GM18870 (cell line): ENCODE data around the gene MIB2.
"Not testable (repeated sequence)": the region's sequence is repeated elsewhere in the genome, so short reads cannot be mapped to it uniquely, and the experiment has no call there.

Experiments used
- ATAC-seq: cut with Tn5 transposase; IDR thresholded peaks from one replicate; pipeline ENCODE4 v1.9.1; 2021; ENCODE audit warnings: moderate library complexity; ENCODE audit not compliant: unreplicated experiment

The MIB2 gene

DNA sequence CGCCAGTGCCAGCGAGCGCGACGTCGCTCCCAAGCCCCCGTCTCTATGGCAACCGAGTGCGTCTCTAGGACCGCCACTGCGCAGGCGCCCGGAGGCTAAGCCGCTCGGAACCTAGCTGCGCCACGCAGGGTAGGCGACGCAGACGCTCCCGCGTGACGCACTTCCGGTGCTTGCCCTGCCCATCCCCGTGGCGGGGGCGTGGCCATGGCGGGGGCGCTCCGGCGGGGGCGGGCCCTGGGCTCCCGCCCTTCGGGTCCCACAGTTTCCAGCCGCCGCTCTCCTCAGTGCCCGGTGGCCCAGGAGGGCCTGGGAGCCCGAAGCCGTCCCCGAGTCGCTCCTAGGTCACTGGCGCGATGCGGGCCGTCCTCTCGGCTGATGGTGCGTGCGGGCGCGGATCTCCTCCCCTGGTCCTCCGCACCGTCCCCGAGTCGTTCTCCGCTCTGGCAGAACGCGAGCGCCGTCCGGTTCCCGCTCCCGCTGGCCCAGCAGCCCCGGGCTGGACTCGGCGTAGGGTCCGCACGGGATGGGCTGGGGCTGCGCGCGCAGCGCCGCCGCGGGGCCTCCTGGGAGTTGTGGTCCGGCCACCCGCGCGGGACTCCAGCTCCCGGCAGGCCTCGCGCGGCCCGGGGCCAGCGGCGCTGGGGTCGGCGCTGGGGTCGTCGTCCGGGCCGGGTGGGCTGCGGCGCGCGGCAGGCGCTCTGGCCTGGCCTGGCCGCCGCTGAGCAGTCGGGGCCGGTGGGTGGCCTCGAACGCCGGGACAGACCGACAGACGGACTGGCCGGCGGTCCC is at the start of gene MIB2:
Gene MIB2 (plus strand): TSS at position 245 of the 789 bp plus-strand sequence. CDS start 7,953 bp downstream, outside the sequence.
- ATAC-seq: peak; percentile 72

DNA sequence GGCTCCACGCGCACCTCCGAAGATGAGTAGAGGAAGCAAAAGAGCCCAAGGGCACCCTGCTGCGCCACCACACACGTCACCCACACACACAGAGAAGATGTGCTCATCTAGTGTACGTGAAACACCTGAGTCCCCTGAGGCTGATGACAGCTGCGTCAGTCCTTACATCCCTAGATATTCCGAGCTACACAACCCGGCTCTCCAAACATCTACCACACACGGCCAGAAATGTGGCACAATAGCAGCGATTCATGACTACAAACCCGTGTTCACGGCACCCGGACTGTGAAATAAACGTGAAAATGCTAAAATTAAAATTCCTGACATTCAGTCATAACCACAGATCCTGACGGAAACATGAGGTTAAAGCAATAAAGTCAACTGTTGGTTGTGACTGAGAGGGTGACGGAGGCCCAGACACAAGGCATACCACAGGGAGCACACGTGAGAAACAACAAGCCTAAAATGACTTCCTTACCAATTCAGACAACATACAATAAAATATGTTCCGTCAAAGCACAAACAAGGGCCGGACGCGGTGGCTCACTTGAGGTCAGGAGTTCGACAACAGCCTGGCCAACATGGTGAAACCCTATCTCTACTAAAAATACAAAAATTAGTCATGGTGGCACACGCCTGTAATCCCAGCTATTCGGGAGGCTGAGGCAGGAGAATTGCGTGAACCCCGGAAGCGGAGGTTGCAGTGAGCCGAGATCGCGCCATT is 48.0 kb upstream of the MIB2 start:
- ATAC-seq: no peak

DNA sequence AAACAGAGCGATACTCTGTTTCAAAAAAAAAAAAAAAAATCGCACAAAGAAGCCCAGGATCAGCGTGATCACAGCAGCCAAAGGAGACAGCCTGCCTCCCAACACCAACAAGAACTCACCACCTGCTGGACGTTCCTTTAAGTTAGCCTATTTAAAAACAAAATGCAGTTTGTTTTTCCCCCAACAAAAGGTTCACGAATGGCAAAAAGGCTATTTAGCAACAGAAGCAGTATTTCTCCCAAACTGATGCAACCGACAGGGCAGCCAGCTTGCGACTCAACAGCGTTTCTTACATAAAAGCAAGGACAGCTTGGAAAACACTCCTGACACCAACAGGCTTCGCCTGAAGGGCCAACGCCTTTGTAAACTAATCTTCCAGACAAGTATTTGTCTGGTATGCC is 47.4 kb upstream of the MIB2 start:
- no peak for ATAC-seq

DNA sequence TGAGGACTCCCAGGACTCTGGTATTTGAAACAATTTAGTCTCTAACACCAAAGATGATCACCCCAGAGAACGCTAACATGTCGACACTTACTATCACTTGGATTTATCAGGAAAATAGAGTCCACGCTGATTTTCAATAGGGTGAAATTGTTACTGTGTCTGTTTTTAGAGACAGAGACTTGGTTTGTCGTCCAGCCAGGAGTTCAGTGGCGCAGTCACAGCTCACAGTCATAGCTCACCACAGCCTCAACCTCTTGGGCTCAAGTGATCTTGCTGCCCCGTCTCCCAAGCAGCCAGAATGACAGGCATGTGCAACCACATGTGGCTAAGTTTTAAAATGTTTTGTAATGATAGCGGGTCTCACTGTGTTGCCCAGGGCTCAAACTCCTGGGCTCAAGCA is 46.0 kb upstream of the MIB2 start:
- no peak for ATAC-seq

DNA sequence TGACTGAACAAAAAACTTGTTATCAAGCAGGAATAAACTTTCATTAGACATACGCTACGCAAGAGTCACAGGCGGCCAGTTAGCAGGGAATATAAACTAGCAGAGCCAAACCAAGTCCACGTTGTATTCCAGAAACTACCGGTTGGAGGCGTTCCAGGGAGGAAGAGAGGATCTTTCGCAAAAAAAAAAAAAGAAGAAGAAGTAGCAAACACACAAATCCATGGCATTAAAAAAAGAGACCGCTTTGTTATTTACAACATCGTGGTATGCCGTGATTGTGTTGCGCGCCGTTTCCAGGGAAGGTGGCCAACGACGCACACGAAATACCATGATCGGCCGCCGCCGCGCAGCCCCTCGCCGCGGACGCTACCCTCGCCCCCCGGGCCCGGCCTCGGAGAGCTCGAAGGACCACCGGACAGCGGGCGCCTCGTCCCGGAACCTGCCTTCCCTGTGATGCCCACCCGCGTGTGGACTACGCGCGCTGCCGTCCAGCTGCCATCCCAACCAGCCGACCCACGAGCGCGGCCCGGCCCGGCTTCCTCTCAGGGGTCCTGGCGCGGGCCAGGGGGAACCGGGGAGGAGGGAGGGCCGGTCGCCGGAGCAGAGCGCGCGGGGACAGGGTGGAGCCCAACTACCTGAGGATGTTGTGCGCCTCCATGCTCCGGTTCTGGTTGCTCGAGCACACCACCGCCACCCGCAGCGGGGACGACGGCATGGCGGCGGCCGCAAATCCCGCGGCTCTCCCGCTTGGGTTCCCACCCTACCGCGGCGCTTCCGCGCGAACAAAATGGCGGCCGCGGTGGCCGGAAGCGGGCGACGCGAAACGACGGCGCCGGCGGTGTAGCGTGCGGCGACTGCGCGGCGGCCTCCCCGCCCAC is 41.2 kb upstream of the MIB2 start:
- ATAC-seq: peak; percentile 36

DNA sequence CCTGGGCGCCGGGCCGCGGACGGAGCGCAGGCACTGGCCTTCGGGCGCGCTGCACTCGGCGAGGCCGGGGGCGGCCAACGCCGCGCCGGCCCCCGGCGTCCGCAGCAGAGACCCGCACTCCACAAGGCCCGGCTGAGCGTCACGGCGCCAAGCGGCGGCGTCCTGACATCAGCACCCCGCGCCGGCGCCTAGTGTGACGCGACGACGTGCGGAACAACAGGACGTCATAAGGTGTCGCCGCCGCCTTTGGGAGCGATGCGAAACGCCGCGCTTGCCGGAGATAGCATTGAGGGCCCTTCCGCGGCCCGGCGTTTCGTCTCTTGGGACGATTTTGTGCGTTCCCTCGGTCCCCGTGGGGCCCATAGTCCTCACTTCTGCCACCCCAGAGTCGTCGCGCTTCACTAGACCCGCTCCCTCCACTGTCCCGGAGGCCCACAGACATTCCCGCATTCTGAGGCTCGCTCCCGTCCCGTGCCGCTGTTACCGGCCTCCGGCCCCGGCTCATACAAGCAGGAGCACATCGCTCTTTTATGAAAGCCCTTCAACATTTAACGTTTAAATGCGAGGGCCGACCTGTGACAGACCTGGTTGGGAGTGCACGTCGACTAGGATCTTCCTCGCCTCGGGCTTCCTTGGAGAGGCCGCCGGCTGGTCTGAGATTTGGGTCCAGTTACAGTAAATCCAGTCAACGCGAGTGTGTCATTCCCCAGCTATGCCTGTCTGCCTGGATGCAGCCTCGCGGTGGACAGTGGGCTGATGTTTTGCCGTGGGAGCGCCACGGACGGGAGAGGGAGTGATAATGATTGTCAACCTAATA is 40.4 kb upstream of the MIB2 start, which contains the start of gene SSU72:
Gene SSU72 (minus strand): TSS at position 143 of the 817 bp plus-strand sequence. CDS start 306 bp downstream, outside the sequence.
- peak; percentile 60 for ATAC-seq

DNA sequence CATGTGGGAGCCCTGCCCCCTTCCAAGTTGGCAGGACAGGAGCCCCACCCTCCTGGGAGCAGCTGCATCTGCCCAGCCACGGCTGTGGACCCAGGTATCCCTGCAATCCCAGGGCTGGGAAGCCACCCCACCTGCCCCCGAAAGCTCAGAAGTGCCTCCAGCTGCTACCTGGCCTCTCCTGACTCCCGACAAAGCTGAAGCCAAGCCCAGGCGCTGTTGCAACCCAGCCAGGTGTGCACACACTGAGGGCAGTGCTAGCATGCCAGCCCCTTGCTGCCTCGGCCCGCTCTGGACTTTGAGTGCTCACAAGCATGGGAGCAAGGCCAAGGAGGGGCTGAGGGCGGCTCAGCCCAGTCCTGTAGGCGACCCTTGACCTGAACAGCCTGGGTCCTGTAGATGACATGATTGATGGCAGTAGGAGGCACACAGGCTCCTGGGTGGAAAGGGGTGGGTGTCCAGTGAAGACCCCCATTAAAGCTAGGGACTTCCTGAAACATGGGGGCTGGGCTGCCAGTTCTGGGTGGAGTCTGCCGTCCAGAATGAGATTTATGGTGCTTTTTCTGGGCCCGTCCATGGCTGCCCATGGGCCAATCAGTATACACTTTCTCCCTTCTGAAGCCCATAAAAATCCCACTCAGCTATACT is 37.8 kb upstream of the MIB2 start:
- ATAC-seq: no peak

DNA sequence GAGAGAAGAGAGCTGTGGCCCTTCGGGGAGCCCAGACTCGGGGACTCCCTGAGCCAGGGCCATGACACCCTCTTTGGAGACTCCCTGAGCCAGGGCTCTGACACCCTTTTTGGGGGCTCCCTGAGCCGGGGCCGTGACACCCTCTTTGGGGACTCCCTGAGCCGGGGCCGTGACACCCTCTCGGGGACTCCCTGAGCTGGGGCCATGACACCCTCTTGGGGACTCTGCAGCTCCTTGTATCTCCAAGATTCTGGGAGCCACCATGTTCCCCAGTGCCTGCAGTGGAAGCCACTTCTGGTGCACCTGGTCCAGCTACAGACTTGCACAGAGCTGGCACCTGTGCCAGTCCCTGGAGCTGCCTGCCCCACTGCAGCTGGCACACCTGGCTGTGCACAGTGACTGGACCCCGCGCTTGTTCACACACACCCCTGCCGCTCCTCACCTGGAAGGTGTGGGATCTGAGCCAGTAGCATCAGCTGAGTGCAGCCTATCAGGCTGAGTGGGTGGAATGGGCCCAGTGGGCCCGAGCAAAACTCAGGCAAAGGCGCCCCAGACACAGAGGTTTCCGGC is 36.8 kb upstream of the MIB2 start:
- no peak for ATAC-seq

DNA sequence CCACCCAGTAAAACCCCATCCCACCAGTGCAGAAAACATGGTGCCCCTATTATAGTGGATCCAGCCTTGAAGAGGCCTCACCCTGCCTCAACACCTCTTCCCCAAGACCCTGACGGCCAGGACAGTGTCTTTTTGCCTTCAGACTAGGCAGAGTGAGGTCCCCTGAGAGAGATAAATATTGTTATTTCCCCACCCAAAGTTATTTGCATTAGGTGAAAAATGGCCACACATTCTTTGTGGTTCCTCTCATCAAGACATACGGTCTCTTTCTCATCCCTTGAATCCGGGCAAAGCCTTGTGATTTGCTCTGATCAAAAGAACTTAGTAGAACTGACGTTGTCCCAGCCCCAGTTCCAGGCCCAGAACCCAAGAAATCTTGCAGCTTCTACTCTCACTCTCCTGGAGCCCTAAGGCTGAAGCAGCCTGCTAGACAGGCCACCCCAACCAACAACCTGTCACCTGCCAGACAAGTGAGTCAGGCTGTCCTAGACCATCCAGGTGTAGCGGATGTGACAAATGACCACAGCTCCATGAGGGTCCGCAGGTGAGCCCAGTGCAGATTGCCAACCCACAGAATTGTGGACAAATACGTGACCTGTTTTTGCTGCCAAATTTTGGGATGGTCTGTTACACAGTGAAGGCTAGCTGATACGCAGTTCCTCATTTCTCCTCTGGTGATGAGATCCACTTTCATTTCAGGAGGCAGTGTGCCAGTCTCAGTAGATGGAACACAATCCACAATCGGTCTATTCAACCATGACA is 32.5 kb upstream of the MIB2 start:
- ATAC-seq: no peak

DNA sequence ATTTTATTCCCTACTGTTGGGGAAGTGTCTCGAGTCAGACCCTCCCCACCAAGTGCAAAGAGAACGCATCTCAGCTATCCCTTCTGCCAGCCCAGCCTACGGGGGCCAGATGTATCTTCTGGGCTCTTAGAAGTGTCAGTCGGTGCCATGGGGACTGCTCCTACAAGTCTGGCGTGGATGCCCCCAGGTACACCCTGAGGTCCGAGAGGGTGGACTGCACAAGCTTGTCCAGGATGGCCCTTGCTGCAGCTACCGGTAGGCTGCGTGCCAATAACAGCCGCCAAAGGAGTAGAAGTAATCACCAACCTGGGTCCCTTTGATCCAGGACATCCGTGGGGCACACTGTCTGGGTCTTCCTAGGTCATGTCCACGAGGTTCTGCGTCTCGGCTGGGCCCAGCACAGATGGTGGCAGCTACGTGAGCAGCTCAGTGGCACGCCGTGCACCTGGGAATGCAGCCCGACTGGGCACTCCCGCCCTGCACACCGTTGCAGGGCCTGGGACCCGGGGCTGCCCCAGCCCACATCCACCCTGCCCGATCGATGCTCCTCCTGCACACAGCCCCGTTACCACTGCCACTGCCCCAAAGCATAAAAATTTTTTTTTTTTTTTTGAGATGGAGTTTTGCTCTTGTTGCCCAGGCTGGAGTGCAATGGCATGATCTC is 31.8 kb upstream of the MIB2 start:
- no peak for ATAC-seq

DNA sequence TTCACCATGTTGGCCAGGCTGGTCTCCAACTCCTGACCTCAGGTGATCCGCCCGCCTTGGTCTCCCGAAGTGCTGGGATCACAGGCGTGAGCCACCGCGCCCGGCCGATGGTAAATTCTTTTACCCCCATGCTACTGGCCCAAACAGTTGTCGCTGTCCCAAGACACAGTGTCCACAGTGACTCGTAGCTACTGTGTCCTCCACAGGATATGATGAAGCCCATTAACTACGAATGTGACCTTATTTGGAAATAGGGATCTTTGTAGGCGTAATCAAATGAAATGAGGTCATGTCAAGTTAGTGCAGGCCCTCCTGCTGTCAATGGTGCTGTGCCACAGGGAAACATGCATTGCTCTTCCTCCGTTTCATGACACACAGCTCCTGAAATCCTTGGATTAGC is 23.8 kb upstream of the MIB2 start:
- ATAC-seq: no peak

DNA sequence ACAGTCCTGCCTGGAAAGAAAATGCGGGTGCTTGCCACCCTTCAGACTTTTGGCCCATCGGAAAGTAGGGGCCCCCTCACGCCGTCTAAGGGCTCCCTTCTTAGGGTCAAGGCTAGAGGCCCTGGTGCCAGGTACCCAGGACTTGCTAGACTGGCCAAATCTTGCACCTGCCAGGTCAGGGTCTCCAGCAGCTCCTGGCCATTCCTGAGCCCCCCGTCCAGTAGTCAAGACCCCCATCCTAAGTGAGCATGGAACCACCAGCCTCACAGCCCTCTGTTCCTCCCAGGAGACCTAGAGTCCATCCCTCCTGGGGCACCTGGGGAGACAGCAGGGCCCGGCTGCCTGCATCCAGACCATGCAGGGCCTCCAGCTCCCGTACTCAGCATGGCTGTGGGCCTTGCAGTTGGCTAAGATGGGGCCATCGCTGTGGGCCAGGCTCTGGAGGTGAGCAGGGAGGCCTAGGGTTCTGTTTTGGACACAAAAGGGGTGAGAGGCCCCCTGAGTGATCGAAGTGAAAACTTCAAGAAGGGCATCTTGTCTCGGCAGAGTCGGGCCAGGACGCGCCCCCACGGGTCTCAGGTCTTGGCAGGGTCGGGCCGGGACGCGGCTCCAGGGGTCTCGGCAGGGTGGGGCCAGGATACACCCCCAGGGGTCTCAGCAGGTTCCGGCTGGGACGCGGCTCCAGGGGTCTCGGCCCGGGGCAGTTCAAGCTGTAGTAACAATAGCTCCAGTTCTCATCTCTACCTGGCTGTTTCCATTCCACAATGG is 21.3 kb upstream of the MIB2 start:
- ATAC-seq: no peak

DNA sequence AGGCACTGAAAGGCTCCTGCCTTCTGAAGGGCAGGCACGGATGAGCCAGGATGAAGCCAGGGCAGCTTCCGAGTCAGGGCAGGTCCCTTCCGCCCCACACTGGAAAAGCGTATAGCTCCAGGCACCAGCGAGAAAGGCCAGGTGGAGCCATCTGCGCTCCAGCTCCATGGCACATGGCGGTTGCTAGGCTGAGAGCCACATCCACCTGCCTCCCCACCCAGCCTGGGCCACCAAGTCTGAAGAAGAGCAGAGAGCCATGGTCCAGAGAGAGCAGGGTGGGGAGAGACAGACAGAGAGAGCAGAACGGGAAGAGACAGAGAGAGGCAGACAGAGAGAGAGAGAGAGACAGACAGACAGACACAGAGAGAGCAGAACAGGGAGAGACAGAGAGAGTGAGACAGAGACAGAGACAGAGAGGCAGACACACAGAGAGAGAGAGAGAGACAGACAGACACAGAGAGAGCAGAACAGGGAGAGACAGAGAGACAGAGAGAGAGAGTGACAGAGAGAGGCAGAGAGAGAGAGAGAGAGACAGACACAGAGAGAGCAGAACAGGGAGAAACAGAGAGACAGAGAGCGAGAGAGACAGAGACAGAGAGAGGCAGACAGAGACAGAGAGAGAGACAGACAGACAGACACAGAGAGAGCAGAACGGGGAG is 20.6 kb upstream of the MIB2 start:
- no peak for ATAC-seq

DNA sequence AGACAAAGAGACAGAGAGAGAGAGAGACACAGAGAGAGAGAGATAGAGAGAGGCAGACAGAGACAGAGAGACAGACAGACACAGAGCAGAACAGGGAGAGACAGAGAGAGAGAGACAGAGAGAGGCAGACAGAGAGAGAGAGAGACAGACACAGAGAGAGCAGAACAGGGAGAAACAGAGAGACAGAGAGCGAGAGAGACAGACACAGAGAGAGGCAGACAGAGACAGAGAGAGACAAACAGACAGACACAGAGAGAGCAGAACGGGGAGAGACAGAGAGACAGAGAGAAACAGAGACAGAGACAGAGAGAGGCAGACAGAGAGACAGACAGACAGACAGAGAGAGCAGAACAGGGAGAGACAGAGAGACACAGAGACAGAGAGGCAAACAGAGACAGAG is 20.0 kb upstream of the MIB2 start:
- ATAC-seq: not testable (repeated sequence)

DNA sequence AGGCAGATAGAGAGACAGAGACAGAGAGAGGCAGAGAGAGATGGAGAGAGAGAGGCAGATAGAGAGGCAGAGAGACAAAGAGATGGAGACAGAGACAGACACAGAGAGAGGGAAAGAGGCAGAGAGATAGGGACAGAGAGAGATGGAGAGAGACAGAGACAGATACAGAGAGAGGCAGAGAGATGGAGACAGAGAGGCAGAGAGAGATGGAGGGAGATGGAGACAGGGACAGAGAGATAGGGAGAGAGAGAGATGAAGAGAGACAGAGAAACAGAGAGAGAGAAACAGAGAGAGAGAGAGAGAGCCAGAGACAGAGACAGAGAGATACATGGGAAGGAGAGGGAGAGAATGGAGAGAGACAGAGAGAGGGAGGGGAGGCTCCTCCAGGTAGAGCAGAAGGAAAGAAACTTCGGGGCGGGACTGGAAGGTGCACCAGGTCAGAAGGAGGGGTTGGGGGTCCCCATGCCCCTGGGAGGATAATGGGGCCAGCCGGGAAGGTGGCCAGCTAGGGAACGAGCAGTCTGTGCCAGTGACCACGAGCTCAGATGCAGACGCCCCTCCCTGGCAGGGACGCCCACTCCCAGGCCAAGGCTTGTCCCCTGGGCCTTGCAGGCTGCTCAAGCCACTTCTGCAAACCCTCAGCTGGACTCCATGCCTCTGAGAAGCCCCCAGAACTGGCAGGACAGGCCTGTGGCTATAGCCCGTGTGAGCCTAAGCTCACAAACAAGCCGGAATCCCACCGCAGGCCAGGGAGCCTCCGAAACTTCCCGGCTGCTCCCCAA is 18.6 kb upstream of the MIB2 start:
- ATAC-seq: no peak

DNA sequence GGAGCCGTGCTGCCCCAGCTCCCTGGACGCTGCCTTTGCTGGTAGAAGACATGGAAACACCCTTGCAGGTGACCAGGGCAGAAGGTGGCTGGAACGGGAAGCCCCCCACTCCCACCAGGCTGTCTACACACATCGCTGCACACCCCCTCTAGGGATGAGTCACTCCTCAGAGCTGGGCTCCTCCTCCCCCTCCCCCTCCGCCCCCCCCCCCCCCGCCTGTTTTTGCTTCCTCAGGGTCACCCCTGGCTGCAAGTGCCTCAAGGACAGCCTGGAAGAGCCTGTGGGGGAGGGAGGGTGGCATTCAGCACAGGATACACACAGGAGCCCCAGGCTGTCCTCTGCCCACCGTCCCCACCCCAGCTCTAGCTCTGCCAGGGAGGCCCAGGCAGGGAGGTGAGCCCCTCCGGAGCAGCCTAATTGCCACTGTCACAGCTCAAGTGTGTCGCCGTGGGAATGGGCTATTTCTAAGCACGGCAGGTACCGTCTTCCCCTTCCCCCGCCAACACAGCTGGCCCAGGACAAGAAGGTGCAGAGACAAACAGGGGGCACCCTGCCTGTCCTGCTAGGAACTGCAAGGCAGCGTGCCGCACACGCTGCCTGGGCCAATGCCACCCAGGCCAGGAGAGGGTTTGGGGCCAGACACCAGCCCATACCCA is 17.9 kb upstream of the MIB2 start:
- ATAC-seq: no peak
